Caco-2 (cell line): ENCODE data around the gene OTOG. TPM values are rescaled to one million over a fixed set of nuclear protein-coding genes. Genes with fewer than 3 reads are reported as not detected.

ENCODE experiments used
- BruUV-seq: library from RNA; stranded (reverse); fragments of 400-500 nt; replicated peaks from 2 replicates; lab custom pipeline; 2021; lab: Mats Ljungman, UMichigan
- CTCF ChIA-PET: fragments of 300-600 bp; sonication (Branson Sonifier 250); formaldehyde crosslinking; loops from one replicate; lab custom pipeline; 2022; ENCODE audit warnings: antibody characterized with exemption; lab: Charles Lee
- POLR2A ChIA-PET: fragments of 300-600 bp; sonication (Branson Sonifier 250); formaldehyde crosslinking; loops from one replicate; lab custom pipeline; 2022; ENCODE audit warnings: antibody characterized with exemption; lab: Charles Lee
- DNase-seq, 2 experiments: peaks; one replicate each; pipeline versions ENCODE4 v3.0.0 to v3.0.0-alpha.2; 2020 to 2022
- H3K27me3 ChIP-seq: replicated peaks from 2 replicates; pipeline ENCODE4 v1.6.0; 2011; ENCODE audit warnings: low read length; ENCODE audit not compliant: control insufficient read depth, insufficient read depth
- H3K36me3 ChIP-seq: 2 replicates; pipeline ENCODE4 v1.5.1; 2011; ENCODE audit warnings: low read length; ENCODE audit not compliant: control insufficient read depth, insufficient read depth
- H3K4me1 ChIP-seq: fragments of 250-450 bp; sonication (Bioruptor Pico); 2 replicates; pipeline ENCODE4 v1.5.1; 2020; ENCODE audit warnings: mild to moderate bottlenecking
- H3K4me3 ChIP-seq: 2 replicates; pipeline ENCODE4 v1.5.1; 2011; ENCODE audit warnings: low read depth, mild to moderate bottlenecking, control low read depth, low read length
- H3K9me3 ChIP-seq: fragments of 250-450 bp; sonication (Bioruptor Pico); 2 replicates; pipeline ENCODE4 v1.5.1; 2020; ENCODE audit warnings: mild to moderate bottlenecking, moderate library complexity
- H3K27ac Mint-ChIP-seq: one replicate; pipeline ENCODE4 v1.8.0; 2022; ENCODE audit warnings: mixed read lengths; ENCODE audit not compliant: unreplicated experiment
- H3K27me3 Mint-ChIP-seq: one replicate; pipeline ENCODE4 v1.8.0; 2022; ENCODE audit warnings: mixed read lengths; ENCODE audit not compliant: insufficient read depth, unreplicated experiment
- H3K36me3 Mint-ChIP-seq: one replicate; pipeline ENCODE4 v1.8.0; 2022; ENCODE audit warnings: mild to moderate bottlenecking, mixed read lengths; ENCODE audit not compliant: insufficient read depth, unreplicated experiment
- H3K4me1 Mint-ChIP-seq: one replicate; pipeline ENCODE4 v1.8.0; 2022; ENCODE audit warnings: low read depth, mixed read lengths; ENCODE audit not compliant: unreplicated experiment
- H3K4me3 Mint-ChIP-seq: one replicate; pipeline ENCODE4 v1.8.0; 2022; ENCODE audit warnings: mild to moderate bottlenecking, moderate library complexity, mixed read lengths; ENCODE audit not compliant: unreplicated experiment
- H3K9me3 Mint-ChIP-seq: one replicate; pipeline ENCODE4 v1.8.0; 2022; ENCODE audit warnings: mixed read lengths; ENCODE audit not compliant: unreplicated experiment
- CTCF ChIP-seq, 2 experiments: fragments of 200-600 bp in 1 of 2; IDR thresholded peaks; 1 replicate in 1 of 2; 2 replicates in 1 of 2; pipeline versions ENCODE4 v1.5.1 to v1.8.0; 2011 to 2022; ENCODE audit warnings: antibody characterized with exemption in 1 of 2, control low read depth in 1 of 2, inconsistent platforms in 1 of 2, low read depth in 1 of 2, low read length in 1 of 2, mild to moderate bottlenecking in 1 of 2, moderate library complexity in 1 of 2; ENCODE audit not compliant: insufficient read depth in 1 of 2, severe bottlenecking in 1 of 2, unreplicated experiment in 1 of 2
- intact Hi-C: fragments of 100-400 bp; cut with micrococcal nuclease; formaldehyde crosslinking; loops from one replicate; pipeline ENCODE4 v1.10.0; 2022; ENCODE audit not compliant: unreplicated experiment
- total RNA-seq: library from RNA; stranded (reverse); gene quantifications from 2 replicates; pipeline ENCODE4 v1.2.3, GENCODE V29; 2022

The OTOG gene
- total RNA-seq, 1 experiment from 2014 or later = 0.95 TPM

GRCh38 chr11:17695454-17696441, 148.7 kb downstream of the OTOG start:
- no peak for DNase-seq
- Mint-ChIP-seq H3K4me1 (no peaks in the 10 kb centered on the region), H3K27me3 (peaks cover 19% of the 10 kb centered on the region), H3K9me3 (no peaks in the 10 kb centered on the region), H3K36me3 (no peaks in the 10 kb centered on the region), H3K4me3 (no peak overlapping the region), H3K27ac (no peak overlapping the region)
- Histone ChIP-seq H3K9me3 (no peaks in the 10 kb centered on the region), H3K4me1 (no peaks in the 10 kb centered on the region), H3K4me3 (no peak overlapping the region), H3K27me3 (peaks cover 1% of the 10 kb centered on the region; the same call in 1 of the 2 replicates), H3K36me3 (no peaks in the 10 kb centered on the region)
- ChIA-PET CTCF (no interaction called here), POLR2A (no interaction called here)
- TF ChIP-seq CTCF (IDR thresholded peaks at IDR 0.05; ENCODE audit: insufficient read depth in 1 of 2, low read depth in 1 of 2, low read length in 1 of 2, severe bottlenecking in 1 of 2, unreplicated experiment in 1 of 2) = no peak
- intact Hi-C loops = no loop called here
- BruUV-seq = no TSS peak

DNA sequence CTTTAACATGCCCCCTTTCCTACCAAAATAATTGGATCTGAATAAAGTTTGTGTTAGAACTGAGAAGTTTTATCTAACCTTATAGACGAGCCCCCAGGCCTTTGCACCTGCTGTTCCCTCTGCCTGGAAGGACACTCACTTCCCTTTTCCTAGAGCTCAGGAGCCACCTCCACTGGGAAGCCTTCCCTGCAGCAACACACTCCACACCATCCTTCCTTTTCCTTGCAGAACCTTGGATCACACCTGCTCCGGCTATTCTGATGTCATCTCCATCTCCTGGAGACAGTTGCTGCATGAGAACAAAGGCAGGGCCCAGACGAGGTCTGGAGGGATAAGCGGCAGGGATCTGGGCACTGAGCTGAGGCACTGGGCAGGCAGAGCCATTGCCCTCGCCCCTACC, 149.7 kb downstream of the OTOG start:
- ChIA-PET CTCF (no interaction called here), POLR2A (no interaction called here)
- H3K27me3 ChIP-seq = no peaks in the 10 kb centered on the region; the same call in 1 of the 2 replicates
- no peak overlapping the region for H3K4me3 ChIP-seq
- no peaks in the 10 kb centered on the region for H3K36me3 ChIP-seq
- Mint-ChIP-seq H3K27ac (no peak overlapping the region), H3K4me3 (no peak overlapping the region), H3K36me3 (no peaks in the 10 kb centered on the region), H3K4me1 (no peaks in the 10 kb centered on the region), H3K9me3 (no peaks in the 10 kb centered on the region), H3K27me3 (peaks cover 17% of the 10 kb centered on the region)
- intact Hi-C loops = no loop called here
- TF ChIP-seq CTCF (IDR thresholded peaks at IDR 0.05; ENCODE audit: insufficient read depth in 1 of 2, low read depth in 1 of 2, low read length in 1 of 2, severe bottlenecking in 1 of 2, unreplicated experiment in 1 of 2) = no peak
- DNase-seq = no peak
- no peaks in the 10 kb centered on the region for H3K4me1 ChIP-seq
- no TSS peak for BruUV-seq
- no peaks in the 10 kb centered on the region for H3K9me3 ChIP-seq

Other genes starting within 250 kb of the OTOG start
- gene NCR3LG1, start 195.5 kb upstream of the OTOG start, total RNA-seq = 14.6 and 14.8 TPM in 2 replicates
- gene KCNJ11, start 158.6 kb upstream of the OTOG start, total RNA-seq = 2.3 and 3.4 TPM in 2 replicates
- 0.09 TPM in 1 of 2 replicates, not detected in the other for gene ABCC8, start 70.4 kb upstream of the OTOG start, total RNA-seq
- gene USH1C, start 2.8 kb upstream of the OTOG start, total RNA-seq = 101 and 113 TPM in 2 replicates
- not detected in 2 replicates for gene MYOD1, start 172.3 kb downstream of the OTOG start, total RNA-seq
- 0.07 TPM in 2 replicates for gene KCNC1, start 187.5 kb downstream of the OTOG start, total RNA-seq